Bronchial epithelial cell (primary cell): ENCODE results near the gene CFAP20DC. TPM values are rescaled to one million over a fixed set of nuclear protein-coding genes. Genes with fewer than 3 reads are reported as not detected.

Experiments
- DNase-seq: peaks from one replicate; pipeline ENCODE4 v3.0.0-alpha.2; 2010; ENCODE audit warnings: low read depth
- FAIRE-seq: peaks from 2 replicates; lab custom pipeline; 2011; peaks lifted over from hg19 to GRCh38; lab: Jason Lieb, UNC
- H3K27me3 ChIP-seq: 2 replicates; pipeline ENCODE4 v1.5.1; 2011; ENCODE audit warnings: low read length; ENCODE audit not compliant: control insufficient read depth, insufficient read depth
- H3K36me3 ChIP-seq: 2 replicates; pipeline ENCODE4 v1.5.1; 2011; ENCODE audit warnings: low read length; ENCODE audit not compliant: control insufficient read depth, insufficient read depth
- H3K4me3 ChIP-seq: 2 replicates; pipeline ENCODE4 v1.5.1; 2011; ENCODE audit warnings: mild to moderate bottlenecking, low read depth, low read length, control low read depth
- CTCF ChIP-seq: IDR thresholded peaks from 2 replicates; pipeline ENCODE4 v1.5.1; 2011; ENCODE audit warnings: mild to moderate bottlenecking, moderate library complexity, low read length, control low read depth, inconsistent platforms; ENCODE audit not compliant: insufficient read depth, severe bottlenecking
- total RNA-seq: library from RNA; depleted of rRNA; stranded (reverse); fragments of >200 nt; gene quantifications from 2 replicates; pipeline ENCODE4 v1.2.1, GENCODE V29; 2014

Gene CFAP20DC
- total RNA-seq, 1 donor from 2014 or later: 6.8 TPM

DNA sequence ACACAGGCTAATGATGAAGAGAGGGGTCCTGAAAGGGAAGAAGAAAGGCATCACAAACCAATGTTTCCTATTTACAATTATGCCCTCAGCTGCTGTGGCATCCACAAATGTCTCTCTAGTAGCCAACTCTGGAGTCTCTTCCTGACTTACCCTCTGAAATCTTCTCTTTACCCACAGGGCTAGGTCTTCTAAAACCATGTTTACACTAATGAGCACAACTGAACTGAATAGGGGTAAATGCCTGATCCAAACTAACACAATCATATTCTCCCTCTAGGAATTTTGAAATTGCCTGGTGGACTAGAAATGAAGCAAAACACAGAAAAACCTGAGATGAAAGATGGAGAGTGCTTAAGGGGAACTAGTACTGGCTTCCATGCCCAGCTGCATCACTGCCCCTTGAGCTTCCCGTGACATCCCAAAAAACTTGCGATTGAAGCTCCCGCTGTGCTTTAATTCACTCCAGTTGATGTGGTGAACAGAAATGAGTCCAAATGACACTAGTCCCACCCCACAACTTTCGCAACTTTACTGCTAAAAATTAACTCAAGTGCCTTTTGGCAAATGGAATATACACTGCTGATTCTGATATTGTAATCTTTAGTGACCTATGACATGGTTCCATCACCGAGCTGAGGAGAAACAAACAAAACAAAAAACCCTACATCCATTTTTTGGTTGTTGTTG lies 32.8 kb downstream of the CFAP20DC start:
- FAIRE-seq (no peak), DNase-seq (no peak)
- TF ChIP-seq CTCF: no peak
- Histone ChIP-seq H3K4me3 (no peak overlapping the region), H3K27me3 (no peaks in the 10 kb centered on the region), H3K36me3 (no peaks in the 10 kb centered on the region)

DNA sequence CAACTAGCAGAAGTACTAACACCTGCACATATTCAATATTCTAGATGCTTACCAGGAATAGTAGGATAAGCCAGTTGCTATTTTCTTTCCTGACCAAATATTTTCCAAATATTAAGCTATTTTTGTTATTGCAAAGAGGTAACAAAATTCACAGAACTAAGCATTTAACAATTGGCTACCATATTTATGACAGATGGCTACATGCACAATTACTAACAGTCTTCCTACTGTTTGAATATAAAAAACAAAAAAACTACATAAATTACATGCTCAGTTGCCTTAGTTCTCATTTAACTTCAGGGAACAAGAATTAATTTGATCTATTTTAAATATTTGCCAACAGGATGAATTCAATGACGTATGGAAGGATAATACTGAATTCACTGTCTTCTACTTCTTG lies 36.2 kb downstream of the CFAP20DC start:
- no peak overlapping the region for H3K4me3 ChIP-seq
- H3K36me3 ChIP-seq: no peaks in the 10 kb centered on the region
- no peak for TF ChIP-seq CTCF
- FAIRE-seq (no peak), DNase-seq (no peak)
- H3K27me3 ChIP-seq: no peaks in the 10 kb centered on the region

DNA sequence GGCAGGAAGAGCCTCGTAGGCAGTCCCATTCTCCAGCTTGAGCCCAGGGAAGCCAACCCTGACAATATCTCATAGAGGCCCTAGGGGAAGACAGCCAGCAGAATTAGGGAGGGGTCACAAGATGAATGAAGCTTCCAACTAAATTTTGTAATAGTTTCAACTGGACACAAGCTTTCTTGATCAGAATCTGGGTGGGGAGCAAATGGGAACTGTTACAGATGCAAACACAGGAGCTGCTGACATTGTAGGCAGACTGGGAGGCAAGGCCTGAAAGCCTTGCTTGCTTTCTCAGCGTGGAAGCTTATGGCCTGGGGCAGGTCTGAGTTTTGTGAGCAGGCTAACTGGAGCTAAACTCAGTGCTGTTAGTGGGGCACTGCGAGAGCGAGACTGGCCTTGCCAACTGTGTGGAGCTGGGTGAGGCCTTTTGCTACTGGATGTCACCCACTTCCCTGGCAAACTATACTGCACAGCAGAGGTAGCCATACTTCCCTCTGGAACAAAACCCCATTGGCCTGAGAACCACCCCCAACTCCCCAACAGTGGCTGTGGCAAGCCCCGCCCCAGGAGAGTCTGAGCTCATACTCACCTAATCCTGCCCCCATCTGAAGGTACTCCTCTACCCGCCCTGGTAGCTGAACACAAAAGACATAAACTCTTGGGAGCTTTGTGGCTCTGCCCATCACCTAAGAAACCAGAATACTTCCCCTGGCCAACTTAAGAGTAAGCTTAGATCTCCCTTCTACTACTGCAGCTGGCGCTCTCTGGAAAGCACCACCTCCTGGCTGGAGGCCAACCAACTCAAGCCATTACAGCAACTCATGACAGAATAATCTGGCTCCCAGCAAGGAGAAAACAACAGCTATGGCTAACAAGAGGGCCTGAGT lies 42.9 kb downstream of the CFAP20DC start:
- DNase-seq (peak; percentile 29), FAIRE-seq (no peak)
- TF ChIP-seq CTCF: no peak
- H3K27me3 ChIP-seq: no peaks in the 10 kb centered on the region
- peaks cover 2% of the 10 kb centered on the region for H3K36me3 ChIP-seq
- H3K4me3 ChIP-seq: no peak overlapping the region

GRCh38 chr3:59001675-59002074 lies 48.1 kb downstream of the CFAP20DC start:
- Histone ChIP-seq H3K36me3 (peaks cover under 1% of the 10 kb centered on the region), H3K27me3 (no peaks in the 10 kb centered on the region), H3K4me3 (no peak overlapping the region)
- DNase-seq (no peak), FAIRE-seq (no peak)
- no peak for TF ChIP-seq CTCF

DNA sequence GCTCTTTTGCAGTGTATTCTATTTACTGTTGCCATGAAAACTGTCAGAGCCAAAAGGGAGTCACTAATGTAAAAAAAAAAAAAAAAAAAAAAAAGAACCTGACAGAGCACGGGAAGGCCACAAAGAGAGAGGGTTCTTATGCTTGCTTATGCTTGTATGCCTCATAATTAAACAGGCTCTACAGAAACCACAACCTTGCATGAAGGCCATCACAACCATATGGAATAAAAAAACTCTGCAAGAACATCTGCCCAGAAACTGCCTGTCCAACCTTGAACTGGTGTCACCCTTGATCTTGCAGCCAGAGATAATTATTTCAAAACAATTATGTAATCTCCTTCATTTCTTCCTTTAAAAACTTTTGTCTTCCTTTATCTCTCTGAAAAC lies 50.1 kb downstream of the CFAP20DC start:
- no peak overlapping the region for H3K4me3 ChIP-seq
- no peaks in the 10 kb centered on the region for H3K36me3 ChIP-seq
- FAIRE-seq (no peak), DNase-seq (peak; percentile 50)
- no peaks in the 10 kb centered on the region for H3K27me3 ChIP-seq
- TF ChIP-seq CTCF: no peak
